Measurements from ENCODE around the gene BCL11B.

GRCh38 chr14:99238216-99238615 is 33.8 kb downstream of the BCL11B start:
- TF ChIP-seq POLR2A (IDR thresholded peaks at IDR 0.05): no peak
- TF ChIP-seq CTCF (IDR thresholded peaks at IDR 0.05): no peak
